ENCODE measurements around the gene SACM1L. TPM values are rescaled to one million over a fixed set of nuclear protein-coding genes. Genes with fewer than 3 reads are reported as not detected.

The SACM1L gene
- total and polyA plus RNA-seq, 2 of the 13 experiments (the other 11 are each of a cell fraction or from before 2014, with no cell fraction given), result 15.1 to 27.8 TPM

- TF ChIP-seq ZNF687 (CRISPR knock-in tag; IDR thresholded peaks at IDR 0.05), result peak; percentile 71
- no peak for TF ChIP-seq TOE1 (CRISPR knock-in tag; IDR thresholded peaks at IDR 0.05)
- TF ChIP-seq ZBTB49 (CRISPR knock-in tag; IDR thresholded peaks at IDR 0.05; ENCODE audit: borderline replicate concordance), result no peak
- peak; percentile 57; the same call in 1 of the 2 replicates for TF ChIP-seq HMG20A (CRISPR knock-in tag; IDR thresholded peaks at IDR 0.05; ENCODE audit: borderline replicate concordance)
- TF ChIP-seq MYPOP (CRISPR knock-in tag; IDR thresholded peaks at IDR 0.05), result no peak
- TF ChIP-seq ZNF143 (CRISPR knock-in tag; IDR thresholded peaks at IDR 0.05), result no peak
- TF ChIP-seq POLR2G (IDR thresholded peaks at IDR 0.05; ENCODE audit: low read depth, low read length), result no peak
- TF ChIP-seq ATF4 (CRISPR knock-in tag; IDR thresholded peaks at IDR 0.05), result no peak
- peak; percentile 40; the same call in 1 of the 2 replicates for TF ChIP-seq ZHX1 (CRISPR knock-in tag; IDR thresholded peaks at IDR 0.05; ENCODE audit: low read depth)
- no peak for TF ChIP-seq SOX6 (IDR thresholded peaks at IDR 0.05)
- TF ChIP-seq SOX6 (CRISPR knock-in tag; IDR thresholded peaks at IDR 0.05), result no peak
- peak; percentile 93; the same call in 1 of the 2 replicates for TF ChIP-seq ZNF691 (CRISPR knock-in tag; IDR thresholded peaks at IDR 0.05; ENCODE audit: borderline replicate concordance, low read depth)
These were observed 43.1 kb upstream of the SACM1L start (continued) for GRCh38 chr3:45646051-45646585.
